GM19238 (cell line): ENCODE data around the gene TACSTD2.
"Not testable (repeated sequence)": the region's sequence is repeated elsewhere in the genome, so short reads cannot be mapped to it uniquely, and the experiment has no call there.

ENCODE experiments used
- DNase-seq: peaks from one replicate; pipeline ENCODE4 v3.0.0; 2011; ENCODE audit warnings: low spot score; ENCODE audit not compliant: insufficient read length

TACSTD2 gene

GRCh38 chr1:58588396-58588795 lies 11.3 kb upstream of the TACSTD2 start:
- no peak for DNase-seq

GRCh38 chr1:58587667-58588066 lies 10.6 kb upstream of the TACSTD2 start:
- DNase-seq = no peak

- no peak for DNase-seq
These were observed 9.2 kb upstream of the TACSTD2 start for GRCh38 chr1:58586271-58586670.

GRCh38 chr1:58585581-58586151 lies 8.6 kb upstream of the TACSTD2 start:
- DNase-seq = no peak

- DNase-seq = no peak
These were observed 8.1 kb upstream of the TACSTD2 start for GRCh38 chr1:58585166-58585565.

GRCh38 chr1:58584082-58584895 lies 7.2 kb upstream of the TACSTD2 start:
- no peak for DNase-seq

- no peak for DNase-seq
These were observed 6.4 kb upstream of the TACSTD2 start for GRCh38 chr1:58583496-58583895.

GRCh38 chr1:58582143-58582542 lies 5.1 kb upstream of the TACSTD2 start:
- DNase-seq = not testable (repeated sequence)

GRCh38 chr1:58581641-58582040 lies 4.6 kb upstream of the TACSTD2 start:
- no peak for DNase-seq

GRCh38 chr1:58580186-58580585 lies 3.1 kb upstream of the TACSTD2 start:
- DNase-seq = no peak

GRCh38 chr1:58577654-58578030 lies 590 bp upstream of the TACSTD2 start:
- no peak for DNase-seq

- no peak for DNase-seq
These were observed 726 bp downstream of the TACSTD2 start for GRCh38 chr1:58576325-58576726.

- DNase-seq = no peak
These were observed 1.3 kb downstream of the TACSTD2 start for GRCh38 chr1:58575551-58576324.

GRCh38 chr1:58574816-58575215 lies 2.2 kb downstream of the TACSTD2 start:
- DNase-seq = no peak

GRCh38 chr1:58573705-58574591 lies 3.1 kb downstream of the TACSTD2 start:
- peak; percentile 60 for DNase-seq

GRCh38 chr1:58573138-58573537 lies 3.9 kb downstream of the TACSTD2 start:
- DNase-seq = no peak

GRCh38 chr1:58572690-58573089 lies 4.4 kb downstream of the TACSTD2 start:
- no peak for DNase-seq

GRCh38 chr1:58571616-58572015 lies 5.4 kb downstream of the TACSTD2 start:
- no peak for DNase-seq

GRCh38 chr1:58570817-58571216 lies 6.2 kb downstream of the TACSTD2 start:
- no peak for DNase-seq

- no peak for DNase-seq
These were observed 7.0 kb downstream of the TACSTD2 start for GRCh38 chr1:58570094-58570493.

- no peak for DNase-seq
These were observed 8.1 kb downstream of the TACSTD2 start for GRCh38 chr1:58568911-58569310.
